DND-41 (cell line): ENCODE measurements around the gene STK16.

Experiments used
- ATAC-seq: fragments of 200-7000 bp; cut with Tn5 transposase; 3 replicates; pipeline ENCODE4 v1.9.1; 2021; ENCODE audit warnings: low read depth; ENCODE audit not compliant: insufficient read depth
- DNase-seq: peaks from one replicate; pipeline ENCODE4 v3.0.0-alpha.2; 2020
- H2AFZ ChIP-seq: 2 replicates; pipeline ENCODE4 v1.6.0; 2012; ENCODE audit warnings: low read depth, low read length
- H3K27ac ChIP-seq: 2 replicates; pipeline ENCODE4 v1.5.1; 2012; ENCODE audit warnings: low read length, inconsistent platforms
- H3K27me3 ChIP-seq: fragments of 200-600 bp; sonication (generic); 2 replicates; pipeline ENCODE4 v1.6.0; 2012; ENCODE audit warnings: low read length, mild to moderate bottlenecking, inconsistent platforms; ENCODE audit not compliant: insufficient read depth, poor library complexity
- H3K36me3 ChIP-seq: 2 replicates; pipeline ENCODE4 v1.5.1; 2012; ENCODE audit warnings: low read length, inconsistent platforms; ENCODE audit not compliant: insufficient read depth
- H3K4me1 ChIP-seq: 2 replicates; pipeline ENCODE4 v1.5.1; 2012; ENCODE audit warnings: mild to moderate bottlenecking, low read length; ENCODE audit not compliant: insufficient read depth
- H3K4me2 ChIP-seq: 2 replicates; pipeline ENCODE4 v1.6.0; 2012; ENCODE audit warnings: mild to moderate bottlenecking, moderate library complexity, low read length, inconsistent platforms; ENCODE audit not compliant: insufficient read depth
- H3K4me3 ChIP-seq, 2 experiments: fragments of 200-600 bp in 1 of 2; shearing (Covaris generic) in 1 of 2; 2 replicates each; pipeline ENCODE4 v1.5.1; 2012 to 2016; ENCODE audit warnings: inconsistent platforms in 2 of 2, low read length in 2 of 2, mild to moderate bottlenecking in 2 of 2, low read depth in 1 of 2, moderate library complexity in 1 of 2
- H3K79me2 ChIP-seq: 2 replicates; pipeline ENCODE4 v1.6.0; 2012; ENCODE audit warnings: low read length, inconsistent platforms; ENCODE audit not compliant: insufficient read depth
- H3K9ac ChIP-seq: 2 replicates; pipeline ENCODE4 v1.6.0; 2012; ENCODE audit warnings: low read depth, mild to moderate bottlenecking, inconsistent platforms, low read length, moderate library complexity
- H3K9me3 ChIP-seq: 2 replicates; pipeline ENCODE4 v1.5.1; 2012; ENCODE audit warnings: low read length, moderate library complexity, mild to moderate bottlenecking, inconsistent platforms; ENCODE audit not compliant: insufficient read depth, severe bottlenecking
- H4K20me1 ChIP-seq: 2 replicates; pipeline ENCODE4 v1.6.0; 2012; ENCODE audit warnings: low read length; ENCODE audit not compliant: insufficient read depth
- EZH2 ChIP-seq: IDR thresholded peaks from 3 replicates; pipeline ENCODE4 v1.6.1; 2012; ENCODE audit warnings: borderline replicate concordance, low read depth, mild to moderate bottlenecking, moderate library complexity, low read length, inconsistent platforms; ENCODE audit not compliant: severe bottlenecking
- TF ChIP-seq, protein P1 (sequence below): IDR thresholded peaks from 2 replicates; pipeline ENCODE4 v1.5.1; 2012; ENCODE audit warnings: borderline replicate concordance, low read length, moderate library complexity, mild to moderate bottlenecking; ENCODE audit not compliant: poor library complexity, severe bottlenecking; ENCODE audit errors: extremely low read depth

The STK16 gene

DNA sequence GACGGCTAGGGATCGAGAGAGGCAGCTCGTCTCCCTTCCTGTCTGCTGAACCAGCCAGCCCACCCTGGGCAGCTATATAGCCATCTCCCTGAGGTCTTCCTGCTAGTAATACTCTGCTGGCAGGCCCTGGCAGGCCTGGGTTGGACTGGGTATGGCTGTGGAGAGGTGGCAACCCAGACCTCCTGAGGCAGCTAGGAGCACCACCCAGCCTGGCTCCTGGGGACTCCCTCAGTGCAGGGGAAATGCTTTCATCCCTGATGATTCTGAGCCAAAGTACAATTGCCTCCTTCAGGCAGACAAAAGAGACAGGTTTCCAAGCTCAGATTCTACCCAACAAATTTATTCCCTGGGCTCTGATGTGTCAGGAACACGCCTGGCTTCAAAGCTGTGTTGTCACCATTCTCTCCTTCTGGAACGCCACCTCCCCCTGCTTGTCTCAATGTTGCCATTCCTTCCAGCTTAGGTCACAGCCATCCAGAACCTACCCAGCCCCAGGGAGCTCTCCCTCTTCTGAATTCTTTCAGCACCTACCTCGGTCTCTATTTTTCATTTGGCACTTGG is 29.2 kb downstream of the STK16 start:
- no peak for TF ChIP-seq EZH2
- TF ChIP-seq, protein P1, sequence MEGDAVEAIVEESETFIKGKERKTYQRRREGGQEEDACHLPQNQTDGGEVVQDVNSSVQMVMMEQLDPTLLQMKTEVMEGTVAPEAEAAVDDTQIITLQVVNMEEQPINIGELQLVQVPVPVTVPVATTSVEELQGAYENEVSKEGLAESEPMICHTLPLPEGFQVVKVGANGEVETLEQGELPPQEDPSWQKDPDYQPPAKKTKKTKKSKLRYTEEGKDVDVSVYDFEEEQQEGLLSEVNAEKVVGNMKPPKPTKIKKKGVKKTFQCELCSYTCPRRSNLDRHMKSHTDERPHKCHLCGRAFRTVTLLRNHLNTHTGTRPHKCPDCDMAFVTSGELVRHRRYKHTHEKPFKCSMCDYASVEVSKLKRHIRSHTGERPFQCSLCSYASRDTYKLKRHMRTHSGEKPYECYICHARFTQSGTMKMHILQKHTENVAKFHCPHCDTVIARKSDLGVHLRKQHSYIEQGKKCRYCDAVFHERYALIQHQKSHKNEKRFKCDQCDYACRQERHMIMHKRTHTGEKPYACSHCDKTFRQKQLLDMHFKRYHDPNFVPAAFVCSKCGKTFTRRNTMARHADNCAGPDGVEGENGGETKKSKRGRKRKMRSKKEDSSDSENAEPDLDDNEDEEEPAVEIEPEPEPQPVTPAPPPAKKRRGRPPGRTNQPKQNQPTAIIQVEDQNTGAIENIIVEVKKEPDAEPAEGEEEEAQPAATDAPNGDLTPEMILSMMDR = no peak
- Histone ChIP-seq H3K27ac (no peak overlapping the region), H3K27me3 (peaks cover 11% of the 10 kb centered on the region), H3K9me3 (no peaks in the 10 kb centered on the region), H3K36me3 (no peaks in the 10 kb centered on the region), H2AFZ (no peak overlapping the region), H3K4me3 (no peak overlapping the region), H3K79me2 (no peaks in the 10 kb centered on the region), H3K9ac (no peak overlapping the region), H3K4me2 (no peak overlapping the region), H3K4me1 (peaks cover 18% of the 10 kb centered on the region), H4K20me1 (peaks cover 4% of the 10 kb centered on the region; the same call in 1 of the 2 replicates)
- DNase-seq (no peak), ATAC-seq (no peak)

GRCh38 chr2:219277703-219278654 is 32.7 kb downstream of the STK16 start:
- peak overlapping the region; percentile 51; the same call in 1 of the 2 replicates for H2AFZ ChIP-seq
- peak overlapping the region; percentile 61; the same call in 1 of the 2 replicates for H3K27ac ChIP-seq
- no peaks in the 10 kb centered on the region for H3K79me2 ChIP-seq
- H3K4me3 ChIP-seq = peak overlapping the region in 1 of 2 experiments; percentile 60; a peak in 2 of 4 replicates
- no peak for TF ChIP-seq EZH2
- TF ChIP-seq, protein P1 = peak; percentile 99
- peaks cover 27% of the 10 kb centered on the region for H3K4me1 ChIP-seq
- peak; percentile 24 for ATAC-seq
- H3K9me3 ChIP-seq = no peaks in the 10 kb centered on the region
- peak; percentile 73 for DNase-seq
- 0 out of 2 replicates have a peak, but pooled peaks cover 2% of the 10 kb centered on the region for H3K36me3 ChIP-seq
- H4K20me1 ChIP-seq = peaks cover 4% of the 10 kb centered on the region; the same call in 1 of the 2 replicates
- peak overlapping the region; percentile 96 for H3K4me2 ChIP-seq
- peak overlapping the region; percentile 64; the same call in 1 of the 2 replicates for H3K9ac ChIP-seq
- no peaks in the 10 kb centered on the region for H3K27me3 ChIP-seq

- no peak; the same call in 2 of the 3 replicates for ATAC-seq
- no peak for DNase-seq
- Histone ChIP-seq H4K20me1 (peaks cover 4% of the 10 kb centered on the region; the same call in 1 of the 2 replicates), H3K27ac (peak overlapping the region; percentile 61; the same call in 1 of the 2 replicates), H3K27me3 (no peaks in the 10 kb centered on the region), H3K4me3 (peak overlapping the region; percentile 19 to 60; a peak in 3 of 4 replicates), H3K9ac (peak overlapping the region; percentile 64; the same call in 1 of the 2 replicates), H2AFZ (peak overlapping the region; percentile 54; the same call in 1 of the 2 replicates), H3K79me2 (no peaks in the 10 kb centered on the region), H3K36me3 (0 out of 2 replicates have a peak, but pooled peaks cover 2% of the 10 kb centered on the region), H3K4me2 (peak overlapping the region; percentile 96), H3K9me3 (no peaks in the 10 kb centered on the region), H3K4me1 (peaks cover 27% of the 10 kb centered on the region)
- no peak for TF ChIP-seq EZH2
- TF ChIP-seq, protein P1 = no peak
Observed at GRCh38 chr2:219278655-219279150, 33.4 kb downstream of the STK16 start.
